Stromal cell of bone marrow (primary cell): ENCODE measurements around the gene RNF187.

Experiments
- DNase-seq: peaks from one replicate; pipeline ENCODE4 v3.0.0-alpha.2; 2012; ENCODE audit warnings: low read depth

RNF187 gene

DNA sequence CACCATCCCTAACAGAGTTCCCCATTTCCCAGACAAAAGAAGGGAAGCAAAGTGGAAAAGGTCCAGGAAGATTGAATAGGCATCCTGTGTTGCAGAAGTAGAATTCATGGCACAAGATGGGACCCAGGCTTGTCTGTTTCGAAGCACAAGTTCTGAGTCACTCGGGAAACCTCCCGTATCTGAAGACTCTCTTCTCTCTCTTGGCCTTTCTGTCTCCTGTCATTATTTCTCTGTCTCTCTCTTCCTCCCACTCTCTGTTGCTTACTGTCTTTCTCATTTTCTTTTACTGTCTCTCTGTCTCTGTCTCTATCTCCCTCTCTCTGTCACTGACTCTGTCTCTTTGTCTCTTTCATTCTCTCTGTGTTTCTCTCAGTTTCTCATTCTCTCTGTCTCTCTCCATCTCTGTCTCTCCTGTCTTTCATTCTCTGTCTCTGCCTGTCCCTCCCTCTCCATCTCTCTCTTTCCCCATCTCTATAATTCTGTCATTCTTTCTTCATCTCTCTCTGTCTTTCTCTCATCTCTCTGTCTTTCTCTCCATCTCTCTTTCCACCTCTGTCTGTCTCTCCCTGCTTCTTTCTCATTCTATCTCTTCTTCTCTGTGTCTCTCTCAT is 23.7 kb downstream of the RNF187 start:
- no peak for DNase-seq

GRCh38 chr1:228511546-228512445 is 24.6 kb downstream of the RNF187 start:
- no peak for DNase-seq

DNA sequence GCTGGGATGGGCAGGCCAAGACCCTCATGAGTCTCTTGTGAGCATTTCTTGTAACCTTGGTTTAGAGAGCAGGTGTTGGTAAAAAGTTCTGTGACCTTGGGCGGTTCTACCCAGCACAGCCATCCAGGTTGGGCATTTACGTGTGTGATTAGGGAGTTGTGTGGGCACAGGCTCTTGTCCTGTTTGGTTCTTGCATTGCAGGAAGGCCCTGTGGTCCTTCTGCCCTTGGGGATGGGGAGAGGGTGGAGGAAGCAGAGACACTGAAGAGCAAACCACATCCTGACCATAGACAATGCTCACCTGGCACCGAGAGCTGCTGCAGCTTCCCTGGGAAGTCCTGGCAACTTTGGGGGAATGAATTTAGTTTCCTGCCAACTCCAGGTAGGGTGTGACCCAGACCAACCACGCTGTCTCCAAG is 25.6 kb downstream of the RNF187 start:
- no peak for DNase-seq

GRCh38 chr1:228513236-228513900 is 26.2 kb downstream of the RNF187 start:
- no peak for DNase-seq

DNA sequence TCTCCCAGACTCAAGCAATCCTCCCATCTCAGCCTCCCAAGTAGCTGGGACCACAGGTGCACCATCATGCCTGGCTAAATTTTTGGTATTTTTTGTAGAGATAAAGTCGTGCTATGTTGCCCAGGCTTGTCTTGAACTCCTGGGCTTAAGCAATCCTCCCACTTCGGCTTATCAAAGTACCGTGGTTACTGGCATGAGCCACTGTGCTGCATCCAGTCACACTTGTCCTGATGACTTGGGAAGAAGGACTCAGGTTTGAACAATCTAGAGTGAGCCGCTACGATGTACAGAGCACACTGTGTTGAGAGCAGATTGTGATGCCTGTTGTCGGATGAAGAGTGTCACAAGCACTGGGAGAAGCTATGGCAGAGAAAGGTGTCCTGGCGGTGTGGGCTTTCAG is 27.2 kb downstream of the RNF187 start:
- no peak for DNase-seq

DNA sequence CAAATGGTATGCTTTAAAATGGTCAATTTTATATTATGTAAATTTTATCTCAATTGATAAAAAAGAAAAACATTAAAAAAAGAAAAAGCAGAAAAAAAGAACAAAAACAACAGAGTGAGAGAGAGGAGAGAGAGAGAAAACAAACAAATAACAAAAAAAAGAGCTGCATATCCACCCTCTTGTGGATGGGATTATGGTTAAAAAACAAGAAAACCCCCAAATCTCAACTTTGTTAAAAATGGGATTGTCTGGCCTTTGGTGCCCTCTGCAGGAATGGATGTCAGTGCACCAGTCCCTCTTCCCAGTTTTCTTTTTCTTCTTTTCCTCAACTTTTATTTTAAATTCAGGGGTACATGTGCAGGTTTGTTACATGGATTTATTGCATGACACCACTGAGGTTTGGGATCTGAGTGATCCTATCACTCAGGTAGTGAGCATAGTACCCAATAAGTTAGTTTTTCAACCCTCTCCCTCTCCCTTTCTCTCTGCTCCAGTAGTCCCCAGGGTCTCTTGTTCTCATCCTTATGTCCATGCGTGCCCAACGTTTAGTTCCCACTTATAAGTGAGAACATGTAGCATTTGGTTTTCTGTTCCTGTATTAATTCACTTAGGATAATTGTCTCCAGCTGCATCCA is 28.1 kb downstream of the RNF187 start:
- peak; percentile 18 for DNase-seq

- no peak for DNase-seq
These were observed 30.5 kb downstream of the RNF187 start for GRCh38 chr1:228517655-228518054.

- no peak for DNase-seq
These were observed 40.4 kb downstream of the RNF187 start for GRCh38 chr1:228527596-228527995.

DNA sequence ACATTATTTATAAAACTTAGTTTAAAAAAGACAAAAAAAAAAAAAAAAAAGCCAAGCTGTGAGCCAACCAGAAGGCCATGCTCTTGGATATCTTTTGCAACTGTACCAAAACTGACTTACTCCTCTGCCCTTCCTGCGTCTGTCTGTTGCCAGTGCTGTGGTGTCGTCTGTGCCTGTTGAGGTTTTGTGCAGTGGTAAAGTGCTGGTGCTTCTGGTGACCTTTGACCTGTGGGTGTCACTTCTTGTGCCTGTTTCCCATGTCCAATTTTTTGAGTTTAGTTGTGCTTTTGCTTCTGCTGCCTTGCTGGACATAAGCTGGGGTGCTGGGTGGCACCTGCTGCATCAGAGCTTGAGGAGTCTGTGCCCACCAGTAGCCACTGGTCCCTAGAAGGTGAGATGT is 41.4 kb downstream of the RNF187 start:
- DNase-seq: no peak

- no peak for DNase-seq
These were observed 43.0 kb downstream of the RNF187 start for GRCh38 chr1:228530086-228530758.

DNA sequence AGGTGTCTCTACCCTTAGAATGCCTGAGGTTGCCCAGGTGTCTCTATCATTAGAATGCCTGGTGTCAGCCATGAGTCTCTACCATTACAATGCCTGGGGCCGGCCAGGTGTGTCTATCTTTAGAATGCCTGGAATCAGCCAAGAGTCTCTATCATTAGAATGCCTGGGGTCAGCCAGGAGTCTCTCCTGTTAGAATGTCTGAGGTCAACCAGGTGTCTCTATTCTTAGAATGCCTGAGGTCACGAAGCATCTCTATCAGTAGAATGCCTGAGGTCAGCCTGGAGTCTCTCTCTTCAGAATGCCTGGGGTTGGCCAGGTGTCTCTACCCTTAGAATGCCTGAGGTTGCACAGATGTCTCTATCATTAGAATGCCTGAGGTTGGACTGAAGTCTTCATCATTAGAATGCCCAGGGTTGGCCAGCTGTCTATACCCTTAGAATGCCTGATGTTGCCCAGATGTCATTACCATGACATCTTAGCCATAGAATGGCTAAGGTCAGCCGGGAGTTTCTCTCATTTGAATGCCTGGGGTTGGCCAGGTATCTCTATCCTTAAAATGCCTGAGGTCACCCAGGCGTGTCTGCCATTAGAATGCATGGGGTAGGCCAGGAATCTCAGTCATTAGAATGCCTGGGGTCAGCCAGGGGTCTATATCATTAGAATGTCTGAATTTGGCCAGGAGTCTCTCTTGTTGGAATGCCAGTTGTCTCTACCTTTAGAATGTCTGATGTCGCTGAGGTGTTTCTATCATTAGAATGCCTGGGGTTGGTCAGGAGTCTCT is 44.0 kb downstream of the RNF187 start:
- no peak for DNase-seq

- DNase-seq: no peak
These were observed 51.6 kb downstream of the RNF187 start for GRCh38 chr1:228538831-228539230.

DNA sequence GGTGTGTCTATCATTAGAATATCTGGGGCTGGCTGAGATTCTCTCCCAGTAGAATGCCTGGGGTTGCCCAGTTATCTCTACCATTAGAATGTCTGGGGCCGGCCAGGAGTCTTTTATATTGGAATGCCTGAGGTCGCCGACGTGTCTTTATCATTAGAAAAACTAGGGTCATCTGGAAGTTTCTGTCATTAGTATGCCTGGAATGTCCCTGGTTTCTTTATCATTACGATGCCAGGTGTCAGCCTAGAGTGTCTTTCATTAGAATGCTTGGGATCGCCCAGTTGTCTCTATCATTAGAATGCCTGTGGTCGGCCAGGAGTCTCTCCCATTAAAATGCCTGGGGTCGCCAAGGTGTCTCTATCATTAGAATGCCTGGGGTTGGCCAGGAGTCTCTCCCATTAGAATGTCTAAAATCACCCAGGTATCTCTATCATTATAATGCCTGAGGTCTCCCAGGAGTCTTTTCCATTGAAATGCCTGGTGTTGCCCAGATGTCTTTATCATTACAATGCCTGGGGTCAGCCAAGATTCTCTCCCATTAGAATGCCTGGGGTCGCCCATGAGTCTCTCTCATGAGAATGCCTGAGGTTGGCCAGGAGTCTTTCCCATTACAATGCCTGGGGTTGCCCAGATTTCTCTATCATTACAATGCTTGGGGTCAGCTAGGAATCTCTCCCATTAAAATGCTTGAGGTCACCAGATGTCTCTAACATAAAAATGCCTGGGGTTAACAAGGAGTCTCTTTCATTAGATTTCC is 53.2 kb downstream of the RNF187 start:
- no peak for DNase-seq

DNA sequence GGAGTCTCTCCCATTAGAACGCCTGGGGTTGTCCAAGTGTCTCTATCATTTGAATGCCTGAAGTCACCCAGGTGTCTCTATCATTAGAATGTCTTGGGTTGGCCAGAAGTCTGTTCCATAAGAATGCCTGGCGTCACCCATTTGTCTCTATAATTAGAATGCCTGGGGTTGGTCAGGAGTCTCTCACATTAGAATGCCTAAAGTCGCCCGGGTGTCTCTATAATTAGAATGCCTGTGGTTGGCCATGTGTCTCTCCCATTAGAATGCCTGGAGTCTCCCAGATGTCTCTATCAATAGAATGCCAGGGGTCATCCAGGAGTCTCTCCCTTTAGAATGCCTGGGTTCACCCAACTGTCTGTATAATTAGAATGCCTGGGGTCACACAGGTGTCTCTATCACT is 54.5 kb downstream of the RNF187 start:
- DNase-seq: no peak

GRCh38 chr1:228542376-228542775 is 55.2 kb downstream of the RNF187 start:
- no peak for DNase-seq

- DNase-seq: no peak
These were observed 55.8 kb downstream of the RNF187 start for GRCh38 chr1:228542981-228543380.

GRCh38 chr1:228543396-228543795 is 56.2 kb downstream of the RNF187 start:
- no peak for DNase-seq

- no peak for DNase-seq
These were observed 57.1 kb downstream of the RNF187 start for GRCh38 chr1:228544021-228544850.

GRCh38 chr1:228544921-228545591 is 57.9 kb downstream of the RNF187 start:
- no peak for DNase-seq
